Lung microvascular endothelial cell (primary cell): Measurements from ENCODE around the gene SPECC1. TPM values are rescaled to one million over a fixed set of nuclear protein-coding genes. Genes with fewer than 3 reads are reported as not detected.
"Not testable (repeated sequence)": the region's sequence is repeated elsewhere in the genome, so short reads cannot be mapped to it uniquely, and the experiment has no call there.

Experiments
- DNase-seq, 2 donors: peaks; one replicate each; pipeline versions ENCODE4 v3.0.0 to v3.0.0-alpha.2; 2010; ENCODE audit warnings: low read depth in 2 of 2
- total RNA-seq: library from RNA; depleted of rRNA; stranded (reverse); fragments of >200 nt; gene quantifications from 2 replicates; pipeline ENCODE4 v1.2.1, GENCODE V29; 2014

The SPECC1 gene, protein sequence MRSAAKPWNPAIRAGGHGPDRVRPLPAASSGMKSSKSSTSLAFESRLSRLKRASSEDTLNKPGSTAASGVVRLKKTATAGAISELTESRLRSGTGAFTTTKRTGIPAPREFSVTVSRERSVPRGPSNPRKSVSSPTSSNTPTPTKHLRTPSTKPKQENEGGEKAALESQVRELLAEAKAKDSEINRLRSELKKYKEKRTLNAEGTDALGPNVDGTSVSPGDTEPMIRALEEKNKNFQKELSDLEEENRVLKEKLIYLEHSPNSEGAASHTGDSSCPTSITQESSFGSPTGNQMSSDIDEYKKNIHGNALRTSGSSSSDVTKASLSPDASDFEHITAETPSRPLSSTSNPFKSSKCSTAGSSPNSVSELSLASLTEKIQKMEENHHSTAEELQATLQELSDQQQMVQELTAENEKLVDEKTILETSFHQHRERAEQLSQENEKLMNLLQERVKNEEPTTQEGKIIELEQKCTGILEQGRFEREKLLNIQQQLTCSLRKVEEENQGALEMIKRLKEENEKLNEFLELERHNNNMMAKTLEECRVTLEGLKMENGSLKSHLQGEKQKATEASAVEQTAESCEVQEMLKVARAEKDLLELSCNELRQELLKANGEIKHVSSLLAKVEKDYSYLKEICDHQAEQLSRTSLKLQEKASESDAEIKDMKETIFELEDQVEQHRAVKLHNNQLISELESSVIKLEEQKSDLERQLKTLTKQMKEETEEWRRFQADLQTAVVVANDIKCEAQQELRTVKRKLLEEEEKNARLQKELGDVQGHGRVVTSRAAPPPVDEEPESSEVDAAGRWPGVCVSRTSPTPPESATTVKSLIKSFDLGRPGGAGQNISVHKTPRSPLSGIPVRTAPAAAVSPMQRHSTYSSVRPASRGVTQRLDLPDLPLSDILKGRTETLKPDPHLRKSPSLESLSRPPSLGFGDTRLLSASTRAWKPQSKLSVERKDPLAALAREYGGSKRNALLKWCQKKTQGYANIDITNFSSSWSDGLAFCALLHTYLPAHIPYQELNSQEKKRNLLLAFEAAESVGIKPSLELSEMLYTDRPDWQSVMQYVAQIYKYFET
- 0.22 and 0.60 TPM in 2 replicates for total RNA-seq

DNA sequence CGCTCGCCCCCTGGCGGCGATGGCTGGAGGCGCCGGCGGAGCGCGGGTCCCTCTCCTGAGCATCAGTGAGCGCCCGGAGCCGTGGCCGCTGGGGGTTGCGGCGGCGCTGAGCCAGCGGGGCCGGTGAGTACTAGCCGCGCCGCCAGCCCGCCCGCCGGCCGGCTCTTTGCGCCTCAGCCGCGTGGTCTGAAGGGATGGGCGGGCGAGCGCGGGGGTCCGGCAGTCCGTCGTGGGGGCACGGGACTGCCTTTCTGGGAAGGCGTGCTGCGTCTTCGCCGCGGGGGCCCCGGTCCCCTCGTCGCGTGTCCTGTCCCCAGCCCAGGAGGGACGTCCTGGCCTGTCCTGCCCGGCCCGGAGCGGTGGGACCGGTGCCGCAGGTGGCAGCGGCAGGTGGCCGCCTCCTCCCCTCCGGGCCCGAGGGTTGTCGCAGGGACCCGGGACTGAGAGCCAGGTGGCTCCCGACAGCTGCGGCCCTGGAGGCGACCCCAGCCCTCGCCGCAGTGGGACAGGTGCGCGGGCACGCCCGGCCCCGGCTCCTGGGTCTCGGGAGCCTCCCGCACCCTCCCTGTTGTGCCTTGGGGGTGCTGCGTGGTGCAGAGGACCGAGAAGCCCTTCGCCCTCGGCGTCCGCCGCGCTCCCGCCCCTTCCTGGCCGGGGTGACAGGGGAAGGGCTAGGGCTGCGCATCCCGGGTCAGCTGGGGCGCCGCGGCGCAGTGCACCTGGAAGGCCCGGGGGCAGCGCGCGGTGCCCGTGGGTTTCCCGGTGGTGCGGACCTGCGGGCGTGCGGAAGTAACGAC, at the start of gene SPECC1:
SPECC1 (plus strand) TSS at position 58 of the 797 bp plus-strand sequence. CDS start 87,293 bp downstream, outside the sequence.
- DNase-seq = peak; percentile 66 to 67

DNA sequence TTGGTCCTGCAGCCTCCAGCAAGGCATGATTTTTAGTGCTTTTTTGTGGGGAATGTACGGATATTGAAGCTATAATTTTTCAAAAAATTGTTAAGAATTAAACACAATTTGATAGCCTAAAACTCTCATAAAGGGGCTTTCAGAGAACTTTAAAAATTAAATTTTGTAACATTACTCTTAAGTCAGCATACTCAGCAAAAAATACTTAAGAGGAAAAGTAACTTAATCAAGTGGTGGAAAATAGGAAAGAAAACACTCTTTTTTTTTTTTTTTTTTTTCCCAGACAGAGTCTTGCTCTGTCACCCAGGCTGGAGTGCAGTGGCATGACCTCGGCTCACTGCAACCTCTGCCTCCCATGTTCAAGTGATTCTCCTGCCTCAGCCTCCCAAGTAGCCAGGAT, 46.2 kb upstream of the SPECC1 start:
- not testable (repeated sequence) for DNase-seq

DNA sequence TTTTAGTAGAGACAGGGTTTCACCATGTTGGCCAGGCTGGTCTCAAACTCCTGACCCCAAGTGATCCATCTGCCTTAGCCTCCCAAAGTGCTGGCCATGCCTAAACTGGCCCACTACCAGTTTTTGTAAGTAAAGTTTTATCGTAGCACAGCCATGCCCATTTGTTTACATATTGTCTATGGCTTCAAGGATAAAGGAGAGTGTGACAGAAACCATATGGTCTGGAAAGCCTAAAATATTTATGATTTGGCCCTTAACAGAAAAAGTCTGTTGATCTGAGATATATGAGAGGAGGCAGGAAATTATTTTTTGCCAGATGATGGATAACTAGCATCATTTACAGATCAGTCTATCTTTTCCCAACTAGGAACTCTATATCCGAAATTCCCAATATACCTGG, 36.0 kb upstream of the SPECC1 start:
- no peak for DNase-seq

DNA sequence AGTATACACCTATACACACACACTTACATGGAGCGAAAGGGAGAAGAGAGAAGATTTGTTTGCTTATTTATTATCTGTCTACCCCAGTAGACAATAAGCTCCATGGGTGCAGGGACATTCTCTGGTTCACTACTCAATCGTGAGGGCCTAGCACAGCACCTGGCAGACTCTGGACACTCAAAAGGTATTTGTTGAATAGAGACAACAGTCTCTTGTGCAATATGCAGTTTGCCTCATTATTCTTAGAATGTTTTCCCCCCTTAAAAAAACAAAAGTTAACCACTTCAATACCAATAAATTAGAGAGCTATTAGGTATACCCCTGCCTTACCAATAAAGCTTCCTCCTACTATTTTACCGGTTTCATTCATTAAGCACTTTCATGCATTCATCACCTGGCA, 33.6 kb upstream of the SPECC1 start:
- DNase-seq = no peak

DNA sequence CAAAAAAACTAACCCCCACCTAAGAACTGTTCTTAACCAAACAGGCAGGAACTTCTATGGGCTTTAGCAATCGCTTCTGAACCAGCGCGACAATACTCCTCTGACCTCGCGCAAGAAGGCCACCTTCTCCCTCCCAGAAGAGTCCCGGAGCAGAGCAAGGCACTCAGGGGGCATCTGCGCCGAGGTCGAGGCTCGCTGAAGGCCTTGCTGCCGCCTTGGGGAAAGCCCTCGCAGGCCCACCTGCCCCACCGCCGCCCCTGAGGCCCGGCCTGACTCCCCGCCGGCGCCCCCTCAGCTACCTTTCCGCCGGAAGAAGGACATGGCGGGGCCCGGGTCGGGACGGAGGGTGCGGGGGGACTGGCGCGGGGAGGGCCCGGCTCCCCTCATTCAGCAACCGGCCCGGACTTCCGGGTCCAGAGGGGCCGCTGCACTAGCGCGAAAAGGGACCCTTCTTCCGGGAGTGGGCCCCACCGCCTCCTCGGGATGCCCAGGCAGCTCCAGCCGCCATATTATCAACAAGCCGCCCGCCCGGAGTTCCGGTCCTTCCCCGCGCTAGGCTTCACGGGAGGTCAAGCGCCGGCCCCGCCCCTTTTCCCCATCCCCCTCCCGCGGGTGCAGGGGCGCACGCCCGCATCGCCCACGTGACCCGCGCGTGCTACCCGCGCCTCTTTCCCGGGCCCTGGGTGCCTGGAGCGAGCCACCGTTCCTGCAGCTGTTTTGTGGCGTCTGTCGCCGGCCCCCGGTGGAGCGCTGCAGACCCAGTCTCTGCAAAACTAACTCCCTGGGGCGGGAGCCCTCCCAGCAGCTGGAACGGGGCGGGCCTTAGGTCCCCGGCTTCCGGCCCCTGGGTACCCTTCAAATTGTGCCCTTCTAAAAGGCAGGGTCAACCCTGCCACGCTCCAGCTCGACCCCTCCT, 31.6 kb upstream of the SPECC1 start, which contains the start of gene AKAP10:
AKAP10 (minus strand) TSS at position 536 of the 916 bp plus-strand sequence; CDS start at position 387, 149 bp downstream.
- peak; percentile 81 to 86 for DNase-seq

DNA sequence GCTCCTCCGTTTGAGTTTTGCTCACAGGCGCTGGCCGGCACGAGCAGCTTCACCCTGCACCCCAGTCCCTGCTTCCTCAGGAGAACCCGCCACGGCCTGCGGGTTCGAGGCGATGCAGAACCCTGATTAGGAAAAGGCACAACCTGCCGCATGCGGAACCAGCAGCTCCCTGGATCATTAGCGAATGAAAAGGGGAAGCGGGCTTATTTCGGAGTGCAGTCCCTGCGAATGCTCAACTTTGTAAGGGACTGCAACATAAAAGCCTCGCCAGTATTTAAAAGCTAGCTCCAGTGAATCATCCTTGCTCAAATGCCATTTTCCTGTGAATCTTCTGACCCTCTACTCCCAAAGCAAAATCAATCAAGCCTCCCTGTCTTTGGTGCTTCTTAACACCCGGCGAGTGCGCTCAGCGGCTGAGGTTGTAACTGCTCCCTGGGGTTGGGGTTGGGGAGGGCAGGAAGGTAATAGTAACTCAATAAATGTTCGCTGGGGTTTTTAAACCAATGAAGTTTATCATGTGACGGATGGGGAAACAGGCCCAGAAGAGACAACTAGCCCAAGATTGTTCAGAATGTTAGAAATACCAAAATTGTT, 30.9 kb upstream of the SPECC1 start:
- no peak for DNase-seq

DNA sequence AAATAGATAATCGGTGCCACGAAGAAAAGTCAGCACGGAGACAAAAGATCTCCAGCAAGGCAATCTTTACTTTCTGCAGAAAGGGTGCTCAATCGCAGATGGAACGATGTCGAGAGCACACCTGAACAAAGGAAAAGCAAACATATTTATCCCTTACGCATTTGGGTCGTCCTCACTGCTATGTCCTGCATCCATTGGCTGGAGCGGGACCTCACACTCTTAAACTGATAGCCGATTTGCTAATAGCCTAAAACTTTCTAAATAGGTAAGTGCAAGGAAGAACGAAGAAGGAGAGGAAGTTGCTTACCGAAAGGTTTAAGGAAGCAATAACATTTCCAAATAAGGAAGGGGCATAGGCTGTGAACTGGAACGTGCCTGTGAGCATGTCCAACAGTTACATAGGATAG, 30.4 kb upstream of the SPECC1 start:
- DNase-seq = no peak

DNA sequence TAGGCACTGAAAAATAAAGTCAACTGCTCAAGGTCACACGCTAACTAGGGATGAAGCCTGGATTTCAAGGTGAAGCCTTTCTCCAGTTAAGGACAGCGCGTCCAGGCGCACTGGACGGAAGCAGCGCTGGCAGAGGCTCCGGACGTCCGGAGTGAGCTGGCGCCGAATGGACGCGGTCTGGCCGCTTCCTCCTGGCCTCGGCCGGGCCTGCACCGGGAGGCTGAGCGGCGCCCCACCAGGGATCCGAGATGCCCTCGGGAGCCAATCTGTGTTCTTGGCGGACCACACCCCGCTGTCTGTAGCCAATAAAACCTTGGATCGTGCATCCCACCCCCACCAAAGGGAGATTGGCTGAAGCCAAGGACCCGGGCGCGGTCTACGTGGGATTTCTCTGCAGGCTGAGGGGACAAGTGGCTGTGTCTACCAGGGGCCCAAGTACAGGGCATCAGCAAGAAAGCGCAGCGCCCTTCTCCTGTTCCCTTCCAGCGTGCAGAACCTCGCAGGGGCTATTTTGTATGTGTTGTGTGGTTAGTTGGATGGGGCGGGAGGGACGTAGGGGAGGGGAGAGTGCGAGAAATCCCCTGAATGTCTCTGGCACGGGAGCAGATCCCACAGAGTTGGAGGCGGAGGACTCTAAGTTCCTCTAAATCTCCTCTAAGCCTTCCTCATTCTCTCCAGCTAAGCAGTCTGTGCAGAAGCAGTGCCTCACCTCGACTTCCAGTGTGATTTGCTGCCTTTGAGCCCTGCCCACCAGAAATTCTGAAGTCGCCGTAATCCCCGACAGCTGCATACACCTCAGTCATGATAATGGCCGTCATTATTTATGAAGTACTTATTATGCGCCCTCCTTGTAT, 29.0 kb upstream of the SPECC1 start:
- peak; percentile 45 to 65 for DNase-seq

DNA sequence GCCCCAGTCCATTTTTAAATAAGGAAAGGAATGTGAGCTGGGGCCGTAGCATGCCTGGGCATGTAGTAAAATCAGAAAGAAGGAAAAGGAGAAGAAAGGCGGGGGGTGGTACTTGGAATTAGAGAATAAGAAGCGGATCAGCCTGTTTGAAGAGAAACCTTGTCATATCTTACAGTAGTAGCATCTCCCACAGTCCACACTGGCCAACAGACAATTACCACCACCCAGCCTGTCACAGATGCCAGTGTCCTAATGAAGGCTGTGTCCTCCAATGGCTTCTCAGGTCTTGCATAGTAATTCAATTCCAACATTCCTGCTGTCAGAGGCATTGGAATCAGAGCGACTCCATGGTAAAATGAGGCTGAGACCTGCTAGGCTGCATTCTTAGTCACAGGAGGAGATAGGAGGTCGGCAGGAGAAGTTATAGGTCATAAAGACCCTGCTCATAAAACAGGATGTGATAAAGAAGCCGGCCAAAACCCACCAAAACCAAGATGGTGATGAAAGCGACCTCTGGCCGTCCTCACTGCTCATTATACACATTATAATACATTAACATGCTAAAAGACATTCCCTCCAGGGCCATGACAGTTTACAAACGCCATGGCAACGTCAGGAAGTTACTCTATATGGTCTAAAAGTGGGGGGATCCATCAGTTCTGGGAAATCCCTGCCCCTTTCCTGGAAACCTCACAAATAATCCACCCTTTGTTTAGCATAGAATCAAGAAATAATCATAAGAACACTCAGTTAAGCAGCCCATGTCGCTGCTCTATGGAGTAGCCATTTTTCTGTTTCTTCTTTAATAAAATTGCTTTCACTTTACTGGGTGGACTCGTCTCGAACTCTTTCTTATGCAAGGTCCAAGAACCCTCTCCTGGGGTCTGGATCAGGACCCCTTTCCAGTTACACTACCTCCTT, 22.0 kb upstream of the SPECC1 start:
- no peak for DNase-seq

DNA sequence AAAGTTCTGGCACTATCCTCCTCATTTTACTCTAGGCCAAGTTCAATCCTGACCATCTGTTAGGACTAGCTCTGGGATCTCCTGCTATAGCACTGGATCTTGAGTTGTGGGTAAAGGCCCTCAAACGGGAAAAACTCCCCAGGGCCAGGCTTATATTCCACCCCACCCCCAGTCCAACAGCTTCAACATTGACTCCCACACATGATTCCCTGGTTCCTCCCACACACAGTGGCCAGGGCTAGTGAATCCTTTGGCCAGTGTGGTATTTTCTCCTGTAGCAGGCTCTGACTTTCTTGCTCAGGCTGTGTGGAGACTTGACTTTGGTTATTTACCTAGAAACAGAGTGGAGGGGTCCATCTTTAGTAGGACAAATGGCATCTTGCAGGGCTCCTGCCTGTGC, 21.3 kb upstream of the SPECC1 start:
- no peak for DNase-seq

DNA sequence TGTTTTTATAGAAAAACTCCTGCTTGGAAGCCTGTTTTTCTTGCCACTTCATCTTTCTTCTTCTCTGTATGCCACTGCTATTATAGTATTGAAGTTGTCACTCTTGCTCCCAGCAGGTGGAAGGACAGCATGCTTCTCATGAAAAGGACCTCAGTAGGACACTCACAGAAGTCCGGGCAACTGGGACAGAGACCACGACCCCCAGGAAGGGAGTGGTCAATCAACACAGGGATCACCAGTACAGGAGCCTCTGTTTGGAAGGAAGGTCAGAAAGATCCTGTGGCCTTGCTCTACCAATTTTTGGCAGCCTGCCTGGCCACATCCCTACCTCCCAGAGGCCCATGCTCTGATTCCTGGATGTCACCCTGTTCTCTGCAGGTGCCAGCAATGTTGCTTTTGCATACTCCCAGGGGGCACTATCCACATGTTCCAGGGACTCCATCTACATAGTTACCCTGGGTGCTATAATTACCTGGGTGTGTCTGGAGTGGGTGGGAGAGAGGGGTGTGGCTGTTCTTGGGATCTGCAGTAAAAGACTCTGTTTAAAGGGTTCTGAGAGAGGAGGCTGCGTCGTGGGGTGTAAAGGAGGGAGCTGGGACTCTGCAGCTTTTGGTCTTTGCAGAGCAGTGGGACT, 17.8 kb upstream of the SPECC1 start:
- DNase-seq = no peak

DNA sequence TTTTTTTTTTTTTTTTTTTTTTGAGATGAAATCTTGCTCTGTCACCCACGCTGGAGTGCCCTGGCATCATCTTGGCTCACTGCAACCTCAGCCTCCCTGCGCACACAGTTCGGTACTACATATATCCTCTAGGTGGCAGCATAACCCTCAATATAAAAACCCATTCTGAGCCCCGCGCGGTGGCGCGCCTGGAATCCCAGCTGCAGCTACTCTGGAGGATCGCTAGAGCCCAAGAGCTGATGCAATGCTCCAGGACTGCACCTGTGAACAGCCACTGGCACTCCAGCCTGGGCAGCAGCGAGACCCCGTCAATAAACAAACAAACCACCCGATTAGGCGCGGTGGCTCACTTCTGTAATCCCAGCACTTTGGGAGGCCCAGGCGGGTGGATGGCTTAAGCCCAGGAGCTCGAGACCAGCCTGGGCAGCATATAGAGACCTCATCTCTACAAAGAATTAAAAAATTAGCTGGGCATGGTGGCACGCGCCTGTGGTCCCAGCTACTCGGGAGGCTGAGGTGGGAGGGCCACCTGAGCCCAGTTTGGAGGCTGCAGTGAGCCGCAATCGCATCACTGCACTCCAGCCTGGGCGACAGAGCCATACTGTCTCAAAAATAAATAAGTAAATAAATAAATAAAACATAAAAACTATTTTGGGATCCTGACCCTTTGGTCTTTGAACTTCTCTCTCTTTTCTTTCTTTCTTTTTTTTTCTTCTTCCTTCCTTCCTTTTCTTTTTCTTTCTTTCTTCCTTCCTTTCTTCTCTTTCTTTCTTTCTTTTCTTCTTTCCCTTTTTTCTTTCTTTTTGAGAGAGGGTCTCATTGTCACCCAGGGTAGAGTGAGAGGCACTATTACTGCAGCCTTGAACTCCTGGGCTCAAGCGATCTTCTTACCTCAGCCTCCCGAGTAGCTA, 16.1 kb upstream of the SPECC1 start:
- peak; percentile 84 to 87 for DNase-seq

DNA sequence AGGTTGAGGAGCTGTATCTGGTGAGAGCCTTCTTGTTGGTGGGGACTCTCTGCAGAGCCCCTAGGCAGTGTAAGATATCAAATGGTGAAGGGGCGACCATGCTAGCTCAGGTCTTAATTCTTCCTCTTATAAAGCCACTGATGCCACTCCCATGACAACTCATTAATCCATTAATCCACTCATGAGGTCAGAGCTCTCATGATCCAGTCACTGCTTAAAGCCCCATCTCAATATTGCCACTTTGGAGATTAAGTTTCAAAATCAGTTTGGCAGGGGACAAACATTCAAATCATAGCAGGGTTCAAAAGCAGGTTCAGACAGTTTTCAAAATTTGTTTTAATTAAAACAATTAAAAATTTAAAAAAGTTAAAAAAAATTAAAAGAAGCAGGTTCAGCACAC, 13.1 kb upstream of the SPECC1 start:
- no peak for DNase-seq

DNA sequence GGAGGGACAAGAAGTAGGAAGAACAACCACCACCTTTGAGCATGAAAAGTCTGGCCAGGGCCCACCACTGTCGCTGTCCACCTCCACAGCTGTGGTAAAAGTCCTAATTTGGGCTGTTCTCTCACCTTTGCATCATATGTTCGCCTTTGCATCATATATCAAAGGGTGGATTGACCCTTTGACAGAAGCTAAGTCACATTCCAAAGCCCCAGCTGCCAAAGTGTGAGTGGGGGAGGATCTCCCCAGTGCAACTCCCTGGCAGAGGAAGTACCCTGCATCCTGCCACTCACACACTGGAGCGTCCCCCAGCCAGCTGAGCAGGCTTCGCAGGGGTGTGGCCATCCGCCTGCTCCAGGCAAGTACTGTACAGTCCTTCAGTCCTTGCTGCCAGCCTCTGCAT, 12.7 kb upstream of the SPECC1 start:
- DNase-seq = peak in 1 of 2 donors; percentile 6

DNA sequence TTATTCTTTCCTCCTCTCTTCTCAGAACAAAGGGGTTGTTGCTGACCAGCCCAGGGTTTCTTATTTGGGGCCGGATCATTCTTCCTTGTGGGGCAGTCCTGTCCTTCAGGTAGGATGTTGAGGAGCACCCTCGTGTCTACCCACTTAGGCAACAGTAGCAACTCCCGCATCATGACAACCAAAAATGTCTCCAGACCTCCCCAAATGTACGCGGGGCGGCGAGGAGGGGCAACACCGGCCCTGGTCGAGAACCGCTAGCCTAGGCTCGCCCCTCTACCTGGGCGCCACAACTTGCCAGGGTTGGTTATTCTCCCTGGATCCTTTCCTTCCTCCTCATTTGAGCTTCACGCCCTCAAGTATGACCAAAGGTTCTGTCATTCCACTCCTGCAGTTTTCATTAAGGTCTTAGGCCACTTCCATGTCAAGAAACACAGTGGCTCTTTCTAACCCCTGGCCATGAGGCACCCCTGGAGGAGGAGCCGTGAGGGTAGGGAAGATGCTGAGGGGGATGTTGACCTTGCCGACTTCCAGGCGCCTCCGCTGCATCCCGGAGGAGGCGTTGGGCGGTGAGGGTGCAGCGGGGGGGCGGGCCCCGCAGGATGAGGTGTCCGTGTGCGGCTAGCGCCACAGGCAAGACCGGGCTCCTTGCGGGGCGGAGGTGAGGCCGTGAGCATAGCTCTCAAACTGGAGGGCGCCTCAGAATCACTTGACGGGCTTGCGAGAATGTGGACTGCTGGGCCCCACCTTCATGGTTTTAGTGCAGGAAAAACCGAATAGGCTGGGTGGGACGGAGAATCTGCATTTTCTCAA, 712 bp upstream of the SPECC1 start:
- peak in 1 of 2 donors; percentile 9 for DNase-seq

DNA sequence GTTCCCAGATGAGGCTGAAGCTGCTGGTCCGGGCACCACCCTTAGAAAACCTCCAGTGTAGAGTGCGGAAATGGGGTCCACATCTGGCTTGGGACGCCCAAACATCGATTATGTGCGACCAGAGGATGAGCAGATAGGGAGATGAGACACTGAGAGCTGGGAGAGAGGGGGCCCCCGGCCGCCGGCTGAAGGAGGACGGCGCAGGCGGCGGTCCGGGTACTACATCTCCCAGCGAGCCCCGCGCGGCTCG, 182 bp upstream of the SPECC1 start:
- no peak for DNase-seq
